IPS-18a (cell line): ENCODE results near the gene DAAM1.

Experiments used
- H3K27ac ChIP-seq: one replicate; pipeline ENCODE4 v1.5.1; 2013; ENCODE audit warnings: low read length
- H3K27me3 ChIP-seq: one replicate; pipeline ENCODE4 v1.6.1; 2013; ENCODE audit warnings: mild to moderate bottlenecking, low read length; ENCODE audit not compliant: control insufficient read depth, insufficient read depth
- H3K36me3 ChIP-seq: one replicate; pipeline ENCODE4 v1.6.1; 2013; ENCODE audit warnings: low read depth, low read length; ENCODE audit not compliant: control insufficient read depth
- H3K4me1 ChIP-seq: one replicate; pipeline ENCODE4 v1.6.1; 2013; ENCODE audit warnings: low read depth, low read length; ENCODE audit not compliant: control insufficient read depth
- H3K4me3 ChIP-seq: one replicate; pipeline ENCODE4 v1.5.1; 2013; ENCODE audit warnings: low read length
- H3K9ac ChIP-seq: one replicate; pipeline ENCODE4 v1.6.1; 2013; ENCODE audit warnings: mild to moderate bottlenecking, low read length, moderate library complexity
- H3K9me3 ChIP-seq: one replicate; pipeline ENCODE4 v1.6.1; 2013; ENCODE audit warnings: low read depth, low read length; ENCODE audit not compliant: control insufficient read depth

Gene DAAM1

GRCh38 chr14:59246566-59246965 lies 58.1 kb downstream of the DAAM1 start:
- Histone ChIP-seq H3K27me3 (no peaks in the 10 kb centered on the region), H3K4me1 (peaks cover 7% of the 10 kb centered on the region), H3K4me3 (no peak overlapping the region), H3K27ac (no peak overlapping the region), H3K9me3 (no peaks in the 10 kb centered on the region), H3K36me3 (no peaks in the 10 kb centered on the region), H3K9ac (no peak overlapping the region)

GRCh38 chr14:59247801-59248584 lies 59.5 kb downstream of the DAAM1 start:
- Histone ChIP-seq H3K9me3 (no peaks in the 10 kb centered on the region), H3K36me3 (no peaks in the 10 kb centered on the region), H3K27me3 (no peaks in the 10 kb centered on the region), H3K9ac (no peak overlapping the region), H3K4me3 (no peak overlapping the region), H3K4me1 (peaks cover 7% of the 10 kb centered on the region), H3K27ac (no peak overlapping the region)

GRCh38 chr14:59249029-59249428 lies 60.6 kb downstream of the DAAM1 start:
- Histone ChIP-seq H3K27me3 (no peaks in the 10 kb centered on the region), H3K9ac (no peak overlapping the region), H3K4me3 (no peak overlapping the region), H3K9me3 (no peaks in the 10 kb centered on the region), H3K27ac (no peak overlapping the region), H3K4me1 (peaks cover 7% of the 10 kb centered on the region), H3K36me3 (no peaks in the 10 kb centered on the region)

GRCh38 chr14:59251811-59252771 lies 63.6 kb downstream of the DAAM1 start:
- no peaks in the 10 kb centered on the region for H3K36me3 ChIP-seq
- H3K27ac ChIP-seq, result no peak overlapping the region
- H3K9ac ChIP-seq, result no peak overlapping the region
- no peaks in the 10 kb centered on the region for H3K27me3 ChIP-seq
- H3K9me3 ChIP-seq, result no peaks in the 10 kb centered on the region
- H3K4me3 ChIP-seq, result no peak overlapping the region
- H3K4me1 ChIP-seq, result peaks cover 16% of the 10 kb centered on the region

GRCh38 chr14:59252772-59253500 lies 64.5 kb downstream of the DAAM1 start:
- peaks cover 13% of the 10 kb centered on the region for H3K4me1 ChIP-seq
- no peaks in the 10 kb centered on the region for H3K36me3 ChIP-seq
- H3K4me3 ChIP-seq, result no peak overlapping the region
- H3K27ac ChIP-seq, result no peak overlapping the region
- H3K9me3 ChIP-seq, result no peaks in the 10 kb centered on the region
- no peaks in the 10 kb centered on the region for H3K27me3 ChIP-seq
- no peak overlapping the region for H3K9ac ChIP-seq

- Histone ChIP-seq H3K9ac (no peak overlapping the region), H3K27ac (no peak overlapping the region), H3K9me3 (no peaks in the 10 kb centered on the region), H3K4me3 (no peak overlapping the region), H3K27me3 (no peaks in the 10 kb centered on the region), H3K36me3 (no peaks in the 10 kb centered on the region), H3K4me1 (peaks cover 9% of the 10 kb centered on the region)
Observed at GRCh38 chr14:59253527-59253926, 65.1 kb downstream of the DAAM1 start.

- Histone ChIP-seq H3K9ac (no peak overlapping the region), H3K36me3 (no peaks in the 10 kb centered on the region), H3K27ac (no peak overlapping the region), H3K4me3 (no peak overlapping the region), H3K27me3 (no peaks in the 10 kb centered on the region), H3K9me3 (no peaks in the 10 kb centered on the region), H3K4me1 (peaks cover 9% of the 10 kb centered on the region)
Observed at GRCh38 chr14:59254146-59254910, 65.9 kb downstream of the DAAM1 start.

- Histone ChIP-seq H3K27me3 (no peaks in the 10 kb centered on the region), H3K27ac (no peak overlapping the region), H3K9ac (no peak overlapping the region), H3K4me3 (no peak overlapping the region), H3K36me3 (no peaks in the 10 kb centered on the region), H3K4me1 (peaks cover 9% of the 10 kb centered on the region), H3K9me3 (no peaks in the 10 kb centered on the region)
Observed at GRCh38 chr14:59254911-59255545, 66.6 kb downstream of the DAAM1 start.

GRCh38 chr14:59256331-59256730 lies 67.9 kb downstream of the DAAM1 start:
- H3K27me3 ChIP-seq, result no peaks in the 10 kb centered on the region
- H3K36me3 ChIP-seq, result no peaks in the 10 kb centered on the region
- no peak overlapping the region for H3K9ac ChIP-seq
- H3K4me3 ChIP-seq, result no peak overlapping the region
- no peak overlapping the region for H3K27ac ChIP-seq
- no peaks in the 10 kb centered on the region for H3K9me3 ChIP-seq
- H3K4me1 ChIP-seq, result peaks cover 9% of the 10 kb centered on the region

GRCh38 chr14:59261334-59261733 lies 72.9 kb downstream of the DAAM1 start:
- Histone ChIP-seq H3K4me3 (no peak overlapping the region), H3K9me3 (no peaks in the 10 kb centered on the region), H3K36me3 (no peaks in the 10 kb centered on the region), H3K4me1 (no peaks in the 10 kb centered on the region), H3K27me3 (no peaks in the 10 kb centered on the region), H3K27ac (no peak overlapping the region), H3K9ac (no peak overlapping the region)
